Gastroesophageal sphincter (tissue), 3 donors: ENCODE results near the gene SCCPDH.
"Not testable (repeated sequence)": the region's sequence is repeated elsewhere in the genome, so short reads cannot be mapped to it uniquely, and the experiment has no call there.

Source experiments
- CTCF ChIP-seq, 4 experiments: fragments of 200-600 bp in 2 of 4; fragments of 450-650 bp in 2 of 4; sonication (generic) in 1 of 4; IDR thresholded peaks; one replicate each; pipeline ENCODE4 v1.5.1; 2017 to 2019; ENCODE audit warnings: antibody characterized with exemption in 4 of 4, mild to moderate bottlenecking in 2 of 4, moderate library complexity in 2 of 4
- EP300 ChIP-seq: sonication (generic); formaldehyde crosslinking; IDR thresholded peaks from one replicate; pipeline ENCODE4 v1.6.1; 2017; ENCODE audit warnings: antibody characterized with exemption, mild to moderate bottlenecking

- TF ChIP-seq CTCF (IDR thresholded peaks at IDR 0.05); EP300: not testable (repeated sequence)
Measured at GRCh38 chr1:246731873-246732272, 7.7 kb downstream of the SCCPDH start.
